ENCODE data around the gene PLPP1. TPM values are rescaled to one million over a fixed set of nuclear protein-coding genes. Genes with fewer than 3 reads are reported as not detected.

PLPP1 gene
- total and polyA plus RNA-seq, 2 of the 13 experiments (the other 11 are each of a cell fraction or from before 2014, with no cell fraction given): 7.3 to 12.1 TPM

DNA sequence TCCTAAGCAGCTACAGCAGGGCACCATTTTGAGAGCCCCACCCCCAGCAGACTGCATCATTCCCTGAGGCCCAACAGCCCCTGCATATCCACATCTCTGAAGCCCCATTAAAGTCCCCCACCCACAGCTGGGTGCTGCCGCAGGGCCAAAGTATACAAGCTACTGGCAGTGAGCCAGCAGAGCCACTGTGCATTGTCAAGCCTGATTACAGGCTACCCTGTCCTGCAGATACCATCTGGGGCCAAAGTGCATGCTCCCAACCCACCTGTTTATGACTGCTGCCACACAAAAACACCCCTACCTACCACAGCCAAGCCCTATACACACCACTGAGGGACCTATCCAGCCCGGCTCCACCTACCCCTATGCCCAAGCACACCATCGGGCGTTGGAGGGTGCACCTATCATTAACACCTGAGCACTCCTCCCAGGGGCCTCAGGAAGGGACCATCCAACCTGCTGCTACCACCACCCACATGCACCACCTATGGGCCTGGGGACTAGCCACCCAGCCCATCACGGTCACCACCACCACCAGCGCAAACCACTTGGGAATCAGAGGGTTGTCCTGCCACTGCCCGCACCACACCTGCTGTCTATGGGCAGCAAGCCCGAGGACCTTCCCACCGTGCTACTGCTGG, 105.0 kb downstream of the PLPP1 start (continued):
- TF ChIP-seq, protein P1, sequence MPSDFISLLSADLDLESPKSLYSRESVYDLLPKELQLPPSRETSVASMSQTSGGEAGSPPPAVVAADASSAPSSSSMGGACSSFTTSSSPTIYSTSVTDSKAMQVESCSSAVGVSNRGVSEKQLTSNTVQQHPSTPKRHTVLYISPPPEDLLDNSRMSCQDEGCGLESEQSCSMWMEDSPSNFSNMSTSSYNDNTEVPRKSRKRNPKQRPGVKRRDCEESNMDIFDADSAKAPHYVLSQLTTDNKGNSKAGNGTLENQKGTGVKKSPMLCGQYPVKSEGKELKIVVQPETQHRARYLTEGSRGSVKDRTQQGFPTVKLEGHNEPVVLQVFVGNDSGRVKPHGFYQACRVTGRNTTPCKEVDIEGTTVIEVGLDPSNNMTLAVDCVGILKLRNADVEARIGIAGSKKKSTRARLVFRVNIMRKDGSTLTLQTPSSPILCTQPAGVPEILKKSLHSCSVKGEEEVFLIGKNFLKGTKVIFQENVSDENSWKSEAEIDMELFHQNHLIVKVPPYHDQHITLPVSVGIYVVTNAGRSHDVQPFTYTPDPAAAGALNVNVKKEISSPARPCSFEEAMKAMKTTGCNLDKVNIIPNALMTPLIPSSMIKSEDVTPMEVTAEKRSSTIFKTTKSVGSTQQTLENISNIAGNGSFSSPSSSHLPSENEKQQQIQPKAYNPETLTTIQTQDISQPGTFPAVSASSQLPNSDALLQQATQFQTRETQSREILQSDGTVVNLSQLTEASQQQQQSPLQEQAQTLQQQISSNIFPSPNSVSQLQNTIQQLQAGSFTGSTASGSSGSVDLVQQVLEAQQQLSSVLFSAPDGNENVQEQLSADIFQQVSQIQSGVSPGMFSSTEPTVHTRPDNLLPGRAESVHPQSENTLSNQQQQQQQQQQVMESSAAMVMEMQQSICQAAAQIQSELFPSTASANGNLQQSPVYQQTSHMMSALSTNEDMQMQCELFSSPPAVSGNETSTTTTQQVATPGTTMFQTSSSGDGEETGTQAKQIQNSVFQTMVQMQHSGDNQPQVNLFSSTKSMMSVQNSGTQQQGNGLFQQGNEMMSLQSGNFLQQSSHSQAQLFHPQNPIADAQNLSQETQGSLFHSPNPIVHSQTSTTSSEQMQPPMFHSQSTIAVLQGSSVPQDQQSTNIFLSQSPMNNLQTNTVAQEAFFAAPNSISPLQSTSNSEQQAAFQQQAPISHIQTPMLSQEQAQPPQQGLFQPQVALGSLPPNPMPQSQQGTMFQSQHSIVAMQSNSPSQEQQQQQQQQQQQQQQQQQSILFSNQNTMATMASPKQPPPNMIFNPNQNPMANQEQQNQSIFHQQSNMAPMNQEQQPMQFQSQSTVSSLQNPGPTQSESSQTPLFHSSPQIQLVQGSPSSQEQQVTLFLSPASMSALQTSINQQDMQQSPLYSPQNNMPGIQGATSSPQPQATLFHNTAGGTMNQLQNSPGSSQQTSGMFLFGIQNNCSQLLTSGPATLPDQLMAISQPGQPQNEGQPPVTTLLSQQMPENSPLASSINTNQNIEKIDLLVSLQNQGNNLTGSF (CRISPR knock-in tag; IDR thresholded peaks at IDR 0.05): no peak
- TF ChIP-seq, protein P2, sequence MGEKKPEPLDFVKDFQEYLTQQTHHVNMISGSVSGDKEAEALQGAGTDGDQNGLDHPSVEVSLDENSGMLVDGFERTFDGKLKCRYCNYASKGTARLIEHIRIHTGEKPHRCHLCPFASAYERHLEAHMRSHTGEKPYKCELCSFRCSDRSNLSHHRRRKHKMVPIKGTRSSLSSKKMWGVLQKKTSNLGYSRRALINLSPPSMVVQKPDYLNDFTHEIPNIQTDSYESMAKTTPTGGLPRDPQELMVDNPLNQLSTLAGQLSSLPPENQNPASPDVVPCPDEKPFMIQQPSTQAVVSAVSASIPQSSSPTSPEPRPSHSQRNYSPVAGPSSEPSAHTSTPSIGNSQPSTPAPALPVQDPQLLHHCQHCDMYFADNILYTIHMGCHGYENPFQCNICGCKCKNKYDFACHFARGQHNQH (CRISPR knock-in tag; IDR thresholded peaks at IDR 0.05): no peak
- no peak for TF ChIP-seq RFX1 (IDR thresholded peaks at IDR 0.05)
- peak; percentile 36; the same call in 1 of the 2 replicates for TF ChIP-seq POLR2G (IDR thresholded peaks at IDR 0.05; ENCODE audit: low read depth, low read length)
- TF ChIP-seq DR1 (CRISPR knock-in tag; IDR thresholded peaks at IDR 0.05): no peak
- TF ChIP-seq, protein P3, sequence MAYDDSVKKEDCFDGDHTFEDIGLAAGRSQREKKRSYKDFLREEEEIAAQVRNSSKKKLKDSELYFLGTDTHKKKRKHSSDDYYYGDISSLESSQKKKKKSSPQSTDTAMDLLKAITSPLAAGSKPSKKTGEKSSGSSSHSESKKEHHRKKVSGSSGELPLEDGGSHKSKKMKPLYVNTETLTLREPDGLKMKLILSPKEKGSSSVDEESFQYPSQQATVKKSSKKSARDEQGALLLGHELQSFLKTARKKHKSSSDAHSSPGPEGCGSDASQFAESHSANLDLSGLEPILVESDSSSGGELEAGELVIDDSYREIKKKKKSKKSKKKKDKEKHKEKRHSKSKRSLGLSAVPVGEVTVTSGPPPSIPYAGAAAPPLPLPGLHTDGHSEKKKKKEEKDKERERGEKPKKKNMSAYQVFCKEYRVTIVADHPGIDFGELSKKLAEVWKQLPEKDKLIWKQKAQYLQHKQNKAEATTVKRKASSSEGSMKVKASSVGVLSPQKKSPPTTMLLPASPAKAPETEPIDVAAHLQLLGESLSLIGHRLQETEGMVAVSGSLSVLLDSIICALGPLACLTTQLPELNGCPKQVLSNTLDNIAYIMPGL (CRISPR knock-in tag; IDR thresholded peaks at IDR 0.05; ENCODE audit: borderline replicate concordance in 1 of 2, low read depth in 1 of 2): no peak
- TF ChIP-seq, protein P4, sequence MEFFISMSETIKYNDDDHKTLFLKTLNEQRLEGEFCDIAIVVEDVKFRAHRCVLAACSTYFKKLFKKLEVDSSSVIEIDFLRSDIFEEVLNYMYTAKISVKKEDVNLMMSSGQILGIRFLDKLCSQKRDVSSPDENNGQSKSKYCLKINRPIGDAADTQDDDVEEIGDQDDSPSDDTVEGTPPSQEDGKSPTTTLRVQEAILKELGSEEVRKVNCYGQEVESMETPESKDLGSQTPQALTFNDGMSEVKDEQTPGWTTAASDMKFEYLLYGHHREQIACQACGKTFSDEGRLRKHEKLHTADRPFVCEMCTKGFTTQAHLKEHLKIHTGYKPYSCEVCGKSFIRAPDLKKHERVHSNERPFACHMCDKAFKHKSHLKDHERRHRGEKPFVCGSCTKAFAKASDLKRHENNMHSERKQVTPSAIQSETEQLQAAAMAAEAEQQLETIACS (CRISPR knock-in tag; IDR thresholded peaks at IDR 0.05): no peak
- TF ChIP-seq PRPF4 (IDR thresholded peaks at IDR 0.05; ENCODE audit: low read depth, low read length, poor library complexity, severe bottlenecking): no peak
- TF ChIP-seq, protein P5, sequence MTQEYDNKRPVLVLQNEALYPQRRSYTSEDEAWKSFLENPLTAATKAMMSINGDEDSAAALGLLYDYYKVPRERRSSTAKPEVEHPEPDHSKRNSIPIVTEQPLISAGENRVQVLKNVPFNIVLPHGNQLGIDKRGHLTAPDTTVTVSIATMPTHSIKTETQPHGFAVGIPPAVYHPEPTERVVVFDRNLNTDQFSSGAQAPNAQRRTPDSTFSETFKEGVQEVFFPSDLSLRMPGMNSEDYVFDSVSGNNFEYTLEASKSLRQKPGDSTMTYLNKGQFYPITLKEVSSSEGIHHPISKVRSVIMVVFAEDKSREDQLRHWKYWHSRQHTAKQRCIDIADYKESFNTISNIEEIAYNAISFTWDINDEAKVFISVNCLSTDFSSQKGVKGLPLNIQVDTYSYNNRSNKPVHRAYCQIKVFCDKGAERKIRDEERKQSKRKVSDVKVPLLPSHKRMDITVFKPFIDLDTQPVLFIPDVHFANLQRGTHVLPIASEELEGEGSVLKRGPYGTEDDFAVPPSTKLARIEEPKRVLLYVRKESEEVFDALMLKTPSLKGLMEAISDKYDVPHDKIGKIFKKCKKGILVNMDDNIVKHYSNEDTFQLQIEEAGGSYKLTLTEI (CRISPR knock-in tag; conservative IDR thresholded peaks at IDR 0.05): no peak
- TF ChIP-seq ZNF468 (CRISPR knock-in tag; IDR thresholded peaks at IDR 0.05): no peak
- TF ChIP-seq, protein P6, sequence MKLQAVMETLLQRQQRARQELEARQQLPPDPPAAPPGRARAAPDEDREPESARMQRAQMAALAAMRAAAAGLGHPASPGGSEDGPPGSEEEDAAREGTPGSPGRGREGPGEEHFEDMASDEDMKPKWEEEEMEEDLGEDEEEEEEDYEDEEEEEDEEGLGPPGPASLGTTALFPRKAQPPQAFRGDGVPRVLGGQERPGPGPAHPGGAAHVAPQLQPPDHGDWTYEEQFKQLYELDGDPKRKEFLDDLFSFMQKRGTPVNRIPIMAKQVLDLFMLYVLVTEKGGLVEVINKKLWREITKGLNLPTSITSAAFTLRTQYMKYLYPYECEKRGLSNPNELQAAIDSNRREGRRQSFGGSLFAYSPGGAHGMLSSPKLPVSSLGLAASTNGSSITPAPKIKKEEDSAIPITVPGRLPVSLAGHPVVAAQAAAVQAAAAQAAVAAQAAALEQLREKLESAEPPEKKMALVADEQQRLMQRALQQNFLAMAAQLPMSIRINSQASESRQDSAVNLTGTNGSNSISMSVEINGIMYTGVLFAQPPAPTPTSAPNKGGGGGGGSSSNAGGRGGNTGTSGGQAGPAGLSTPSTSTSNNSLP (IDR thresholded peaks at IDR 0.05; ENCODE audit: low read depth, low read length): no peak
- TF ChIP-seq MTA1 (CRISPR knock-in tag; IDR thresholded peaks at IDR 0.05; ENCODE audit: borderline replicate concordance): peak; percentile 65; the same call in 1 of the 2 replicates
- no peak for TF ChIP-seq ZNF460 (CRISPR knock-in tag; IDR thresholded peaks at IDR 0.05; ENCODE audit: borderline replicate concordance)
- 0 out of 2 replicates have a peak, but pooled peaks have one; percentile 63 for TF ChIP-seq ZNF749 (CRISPR knock-in tag; IDR thresholded peaks at IDR 0.05; ENCODE audit: borderline replicate concordance)
- no peak for TF ChIP-seq REPIN1 (CRISPR knock-in tag; IDR thresholded peaks at IDR 0.05; ENCODE audit: borderline replicate concordance, low read depth)

Measured in HepG2 (cell line).